HCT116 (cell line): Measurements from ENCODE around the gene KLHL15. TPM values are rescaled to one million over a fixed set of nuclear protein-coding genes. Genes with fewer than 3 reads are reported as not detected.

Experiments used
- ATAC-seq: fragments of 200-7000 bp; cut with Tn5 transposase; 2 replicates; pipeline ENCODE4 v1.9.1; 2020; ENCODE audit warnings: mild to moderate bottlenecking, moderate library complexity
- BruUV-seq: library from RNA; stranded (reverse); fragments of 400-500 nt; replicated peaks from 2 replicates; lab custom pipeline; 2021; lab: Mats Ljungman, UMichigan
- CTCF ChIA-PET: fragments of 300-600 bp; sonication (Branson Sonifier 250); formaldehyde crosslinking; loops from one replicate; lab custom pipeline; 2021; ENCODE audit warnings: antibody characterized with exemption; lab: Charles Lee
- POLR2A ChIA-PET: fragments of 300-600, 350-600 bp; sonication (Branson Sonifier 250); formaldehyde crosslinking; loops from one replicate; lab custom pipeline; 2021; ENCODE audit warnings: antibody characterized with exemption; lab: Charles Lee
- RAD21 ChIA-PET, 2 experiments: fragments of 300-600 bp; sonication (Branson Sonifier 250); formaldehyde crosslinking; loops; one replicate each; lab custom pipeline; 2023; ENCODE audit warnings: low total read pairs in 2 of 2; ENCODE audit not compliant: uncharacterized antibody in 2 of 2, unreplicated experiment in 2 of 2, low non-redundant PET in 1 of 2; lab: Charles Lee
- DNase-seq: peaks from one replicate; pipeline ENCODE4 v3.0.0-alpha.2; 2010; ENCODE audit warnings: low read depth, low spot score
- H2AFZ ChIP-seq: fragments of 200-600 bp; shearing (Covaris generic), sonication (generic); 2 replicates; pipeline ENCODE4 v1.6.1; 2017; ENCODE audit warnings: low read depth, mixed run types, mixed read lengths, antibody characterized with exemption, low read length; ENCODE audit not compliant: poor library complexity, severe bottlenecking
- H3K27ac ChIP-seq: 2 replicates; pipeline ENCODE4 v1.5.1; 2012; ENCODE audit warnings: low read depth, low read length
- H3K27me3 ChIP-seq: fragments of 200-600 bp; sonication (generic); 2 replicates; pipeline ENCODE4 v1.6.1; 2016; ENCODE audit warnings: mixed run types, low read length, mixed read lengths; ENCODE audit not compliant: insufficient read depth
- H3K36me3 ChIP-seq, 2 experiments: fragments of 200-500 bp in 1 of 2; fragments of 200-600 bp in 1 of 2; sonication (Bioruptor generic) in 1 of 2; sonication (generic) in 1 of 2; 2 replicates each; pipeline versions ENCODE4 v1.5.1 to v1.6.1; 2014 to 2016; ENCODE audit warnings: low read length in 2 of 2, inconsistent platforms in 1 of 2, mixed read lengths in 1 of 2, mixed run types in 1 of 2; ENCODE audit not compliant: insufficient read depth in 2 of 2, control insufficient read depth in 1 of 2
- H3K4me1 ChIP-seq, 2 experiments: fragments of 200-600 bp in 1 of 2; sonication (generic) in 1 of 2; 2 replicates each; pipeline versions ENCODE4 v1.5.1 to v1.6.1; 2012 to 2017; ENCODE audit warnings: low read length in 2 of 2, inconsistent platforms in 1 of 2, mild to moderate bottlenecking in 1 of 2, mixed read lengths in 1 of 2, mixed run types in 1 of 2, moderate library complexity in 1 of 2; ENCODE audit not compliant: insufficient read depth in 2 of 2, control insufficient read depth in 1 of 2
- H3K4me2 ChIP-seq: fragments of 200-600 bp; sonication (generic); 2 replicates; pipeline ENCODE4 v1.6.1; 2017; ENCODE audit warnings: mixed run types, low read length, mixed read lengths
- H3K4me3 ChIP-seq, 2 experiments: fragments of 200-600 bp in 1 of 2; sonication (generic) in 1 of 2; replicated peaks in 1 of 2; 2 replicates each; pipeline ENCODE4 v1.5.1; 2011 to 2016; ENCODE audit warnings: low read length in 2 of 2, control low read depth in 1 of 2, low read depth in 1 of 2, mild to moderate bottlenecking in 1 of 2, mixed read lengths in 1 of 2, mixed run types in 1 of 2
- H3K79me2 ChIP-seq: fragments of 200-600 bp; sonication (generic); 2 replicates; pipeline ENCODE4 v1.6.1; 2017; ENCODE audit warnings: mild to moderate bottlenecking, mixed run types, low read length, moderate library complexity, mixed read lengths; ENCODE audit not compliant: insufficient read depth
- H3K9ac ChIP-seq: fragments of 200-600 bp; sonication (generic); 2 replicates; pipeline ENCODE4 v1.6.1; 2016; ENCODE audit warnings: low read length, mixed read lengths
- H3K9me2 ChIP-seq: fragments of 200-600 bp; sonication (generic), shearing (Covaris generic); 2 replicates; pipeline ENCODE4 v1.6.1; 2017; ENCODE audit warnings: mixed run types, mild to moderate bottlenecking, moderate library complexity; ENCODE audit not compliant: insufficient read depth
- H3K9me3 ChIP-seq, 2 experiments: fragments of 200-500 bp in 1 of 2; fragments of 200-600 bp in 1 of 2; sonication (Bioruptor generic) in 1 of 2; sonication (generic) in 1 of 2; 2 replicates each; pipeline ENCODE4 v1.6.1; 2014 to 2017; ENCODE audit warnings: low read length in 2 of 2, mixed read lengths in 2 of 2, inconsistent platforms in 1 of 2, low read depth in 1 of 2, mild to moderate bottlenecking in 1 of 2, mixed run types in 1 of 2, moderate library complexity in 1 of 2; ENCODE audit not compliant: control insufficient read depth in 1 of 2, insufficient read depth in 1 of 2
- H4K20me1 ChIP-seq: fragments of 200-600 bp; sonication (generic), shearing (Covaris generic); 2 replicates; pipeline ENCODE4 v1.6.1; 2017; ENCODE audit warnings: mixed run types, mild to moderate bottlenecking, moderate library complexity; ENCODE audit not compliant: insufficient read depth
- CBX3 ChIP-seq: IDR thresholded peaks from 2 replicates; pipeline ENCODE4 v1.6.1; 2012; ENCODE audit warnings: low read depth
- CTCF ChIP-seq, 3 experiments: fragments of 200-600 bp in 1 of 3; sonication (generic) in 1 of 3; IDR thresholded peaks in 2 of 3; conservative IDR thresholded peaks in 1 of 3; 2 replicates each; pipeline ENCODE4 v1.5.1; 2012 to 2017; ENCODE audit warnings: low read depth in 2 of 3, low read length in 2 of 3, antibody characterized with exemption in 1 of 3, borderline replicate concordance in 1 of 3, control low read depth in 1 of 3, mild to moderate bottlenecking in 1 of 3, mixed read lengths in 1 of 3, mixed run types in 1 of 3, moderate library complexity in 1 of 3; ENCODE audit not compliant: insufficient read depth in 1 of 3
- EGR1 ChIP-seq: IDR thresholded peaks from 2 replicates; pipeline ENCODE4 v1.6.1; 2012; ENCODE audit warnings: low read depth
- EZH2phosphoT487 ChIP-seq: fragments of 200-600 bp; IDR thresholded peaks from 2 replicates; pipeline ENCODE4 v1.6.1; 2018; ENCODE audit warnings: antibody characterized with exemption, borderline replicate concordance
- SIN3A ChIP-seq: IDR thresholded peaks from 2 replicates; pipeline ENCODE4 v1.6.1; 2012; ENCODE audit warnings: low read depth
- ZBTB33 ChIP-seq: IDR thresholded peaks from 2 replicates; pipeline ENCODE4 v1.6.1; 2011; ENCODE audit warnings: mild to moderate bottlenecking, low read length, moderate library complexity; ENCODE audit not compliant: insufficient replicate concordance; ENCODE audit errors: extremely low read depth
- ZFX ChIP-seq: fragments of 450-650 bp; IDR thresholded peaks from 2 replicates; pipeline ENCODE4 v1.6.1; 2017
- ZNF274 ChIP-seq: fragments of 200-500 bp; sonication (Bioruptor generic); IDR thresholded peaks from 2 replicates; pipeline ENCODE4 v1.6.1; 2014; ENCODE audit warnings: mild to moderate bottlenecking, low read depth, low read length, inconsistent platforms
- intact Hi-C: fragments of 100-400 bp; cut with micrococcal nuclease; formaldehyde crosslinking; loops from 2 replicates; pipeline ENCODE4 v1.10.0; 2022
- total RNA-seq: library from RNA; stranded (reverse); gene quantifications from one replicate; pipeline ENCODE4 v1.2.1, GENCODE V29; 2021; ENCODE audit not compliant: unreplicated experiment
- TF ChIP-seq, protein P1 (sequence below): IDR thresholded peaks from 2 replicates; pipeline ENCODE4 v1.6.1; 2012; ENCODE audit warnings: low read depth
- TF ChIP-seq, protein P2 (sequence below): IDR thresholded peaks from 2 replicates; pipeline ENCODE4 v1.6.1; 2012

The KLHL15 gene
- total RNA-seq, 1 experiment from 2014 or later = 10.1 TPM

DNA sequence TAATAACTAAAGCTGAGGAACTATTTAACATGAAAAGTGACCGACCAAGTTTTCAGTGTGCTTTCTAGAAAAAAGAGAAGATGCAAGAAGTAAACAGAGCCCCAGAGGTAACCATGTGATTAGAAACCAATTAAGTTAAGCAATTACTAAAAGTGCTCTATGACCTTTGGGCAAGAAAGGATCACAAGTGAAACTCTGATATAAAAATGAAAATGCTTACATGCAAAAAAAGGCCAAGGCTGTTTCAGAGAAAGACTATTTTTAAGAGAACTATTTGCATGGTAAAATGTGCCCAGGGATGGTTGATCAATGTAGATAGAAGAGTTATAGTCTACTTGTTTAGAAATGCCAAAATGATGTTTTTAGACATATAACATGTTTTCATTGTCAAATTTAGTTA is 22.0 kb downstream of the KLHL15 start:
- no peak overlapping the region for H3K9ac ChIP-seq
- no peak for ATAC-seq
- ChIA-PET POLR2A (interaction anchor here (1.6 kb wide), 1 partner anchor 8 kb away, joined by 4 read pairs; no protein-coding TSS in a partner anchor), RAD21 (no interaction called here), CTCF (no interaction called here)
- no peak overlapping the region for H3K4me3 ChIP-seq
- no peaks in the 10 kb centered on the region for H3K9me3 ChIP-seq
- TF ChIP-seq ZFX (no peak), ZBTB33 (no peak), ZNF274 (no peak), CBX3 (no peak), EGR1 (no peak), CTCF (IDR thresholded peaks at IDR 0.05 in 2 of 3, conservative IDR thresholded peaks at IDR 0.05 in 1 of 3; ENCODE audit: borderline replicate concordance in 1 of 3, insufficient read depth in 1 of 3, low read depth in 2 of 3, low read length in 2 of 3) (no peak), EZH2phosphoT487 (no peak), SIN3A (no peak)
- TF ChIP-seq, protein P1, sequence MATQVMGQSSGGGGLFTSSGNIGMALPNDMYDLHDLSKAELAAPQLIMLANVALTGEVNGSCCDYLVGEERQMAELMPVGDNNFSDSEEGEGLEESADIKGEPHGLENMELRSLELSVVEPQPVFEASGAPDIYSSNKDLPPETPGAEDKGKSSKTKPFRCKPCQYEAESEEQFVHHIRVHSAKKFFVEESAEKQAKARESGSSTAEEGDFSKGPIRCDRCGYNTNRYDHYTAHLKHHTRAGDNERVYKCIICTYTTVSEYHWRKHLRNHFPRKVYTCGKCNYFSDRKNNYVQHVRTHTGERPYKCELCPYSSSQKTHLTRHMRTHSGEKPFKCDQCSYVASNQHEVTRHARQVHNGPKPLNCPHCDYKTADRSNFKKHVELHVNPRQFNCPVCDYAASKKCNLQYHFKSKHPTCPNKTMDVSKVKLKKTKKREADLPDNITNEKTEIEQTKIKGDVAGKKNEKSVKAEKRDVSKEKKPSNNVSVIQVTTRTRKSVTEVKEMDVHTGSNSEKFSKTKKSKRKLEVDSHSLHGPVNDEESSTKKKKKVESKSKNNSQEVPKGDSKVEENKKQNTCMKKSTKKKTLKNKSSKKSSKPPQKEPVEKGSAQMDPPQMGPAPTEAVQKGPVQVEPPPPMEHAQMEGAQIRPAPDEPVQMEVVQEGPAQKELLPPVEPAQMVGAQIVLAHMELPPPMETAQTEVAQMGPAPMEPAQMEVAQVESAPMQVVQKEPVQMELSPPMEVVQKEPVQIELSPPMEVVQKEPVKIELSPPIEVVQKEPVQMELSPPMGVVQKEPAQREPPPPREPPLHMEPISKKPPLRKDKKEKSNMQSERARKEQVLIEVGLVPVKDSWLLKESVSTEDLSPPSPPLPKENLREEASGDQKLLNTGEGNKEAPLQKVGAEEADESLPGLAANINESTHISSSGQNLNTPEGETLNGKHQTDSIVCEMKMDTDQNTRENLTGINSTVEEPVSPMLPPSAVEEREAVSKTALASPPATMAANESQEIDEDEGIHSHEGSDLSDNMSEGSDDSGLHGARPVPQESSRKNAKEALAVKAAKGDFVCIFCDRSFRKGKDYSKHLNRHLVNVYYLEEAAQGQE = no peak
- TF ChIP-seq, protein P2, sequence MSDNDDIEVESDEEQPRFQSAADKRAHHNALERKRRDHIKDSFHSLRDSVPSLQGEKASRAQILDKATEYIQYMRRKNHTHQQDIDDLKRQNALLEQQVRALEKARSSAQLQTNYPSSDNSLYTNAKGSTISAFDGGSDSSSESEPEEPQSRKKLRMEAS = no peak
- intact Hi-C loops = no loop called here
- peaks cover 37% of the 10 kb centered on the region for H3K79me2 ChIP-seq
- no peaks in the 10 kb centered on the region for H4K20me1 ChIP-seq
- no peak overlapping the region for H3K27ac ChIP-seq
- no peaks in the 10 kb centered on the region for H3K4me1 ChIP-seq
- no peak overlapping the region for H2AFZ ChIP-seq
- no peaks in the 10 kb centered on the region for H3K27me3 ChIP-seq
- no peak overlapping the region for H3K4me2 ChIP-seq
- peaks cover 0 to 7% of the 10 kb centered on the region in 2 experiments; a peak in 1 of 4 replicates for H3K36me3 ChIP-seq
- no peaks in the 10 kb centered on the region for H3K9me2 ChIP-seq
- BruUV-seq = TSS peak; percentile 17
- no peak for DNase-seq
